Measurements from ENCODE around the gene MS4A12.

GRCh38 chr11:60493454-60493853 lies 876 bp downstream of the MS4A12 start:
- TF ChIP-seq CTCF (IDR thresholded peaks at IDR 0.05) (no peak), POLR2A (IDR thresholded peaks at IDR 0.05; ENCODE audit: low read depth) (no peak)
